GM18508 (cell line): ENCODE measurements around the gene CADM1.

Experiments used
- ATAC-seq: cut with Tn5 transposase; IDR thresholded peaks from one replicate; pipeline ENCODE4 v1.9.1; 2021; ENCODE audit warnings: moderate number of reproducible peaks; ENCODE audit not compliant: insufficient read depth, unreplicated experiment

CADM1 gene

DNA sequence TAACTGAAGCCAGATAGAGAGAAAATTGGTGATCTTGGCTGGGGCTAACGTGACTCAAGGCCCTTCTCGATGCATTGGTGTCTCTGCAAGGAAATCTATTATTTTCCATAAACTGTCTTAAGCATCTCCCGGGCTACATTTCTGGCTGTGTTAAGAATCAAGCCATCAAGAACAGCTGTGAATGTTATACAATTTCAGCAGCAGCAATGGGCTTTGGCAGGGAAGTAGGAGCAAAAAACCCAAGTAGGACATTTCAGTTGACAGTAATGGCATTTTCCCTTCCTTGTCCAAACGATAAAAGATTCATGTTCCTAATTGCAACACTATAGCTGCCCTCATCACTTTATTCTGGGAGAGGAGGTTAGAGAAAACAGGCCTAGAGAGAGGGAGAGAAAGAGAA is 335.0 kb downstream of the CADM1 start:
- ATAC-seq: no peak

DNA sequence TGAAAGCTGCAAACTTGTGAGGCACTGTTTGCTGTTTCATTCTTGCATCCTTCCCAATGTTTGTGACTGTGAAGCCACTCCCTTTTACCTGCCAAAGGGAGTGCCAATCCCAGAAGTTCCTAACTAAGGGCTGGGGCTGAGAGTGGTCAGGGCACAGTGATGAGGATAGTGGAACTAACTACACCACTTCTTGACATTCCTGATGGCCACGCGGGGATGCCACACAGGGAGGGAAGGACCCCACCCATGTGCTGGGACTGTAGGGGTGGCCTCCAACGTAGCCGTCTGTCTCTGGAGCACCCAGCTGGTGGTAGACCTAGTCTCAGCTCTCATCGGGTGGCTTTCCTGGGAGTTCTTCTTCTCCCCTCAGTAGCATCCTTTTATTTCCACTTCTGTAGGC is 335.5 kb downstream of the CADM1 start:
- no peak for ATAC-seq

DNA sequence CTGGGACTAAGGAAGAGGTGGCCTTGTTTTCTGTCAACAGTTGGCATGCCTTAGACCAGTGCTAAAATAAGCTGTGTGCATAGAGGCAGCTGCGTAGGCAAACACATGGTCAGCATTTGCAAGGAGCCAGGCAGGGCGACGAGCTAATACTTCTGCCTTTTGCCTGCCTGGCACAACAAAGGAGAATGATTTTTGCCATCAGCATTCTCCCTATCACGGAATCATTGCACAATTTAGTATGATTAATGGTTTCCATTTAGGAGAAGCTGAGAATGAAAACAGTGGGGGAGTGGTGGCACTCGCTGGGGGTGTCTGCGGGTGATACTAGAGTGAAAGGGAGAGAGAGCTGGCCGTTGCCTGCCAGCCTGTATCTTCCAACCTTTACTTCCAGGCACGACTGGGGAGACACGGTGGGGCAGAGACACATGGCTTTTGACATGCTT is 336.0 kb downstream of the CADM1 start:
- ATAC-seq: no peak

DNA sequence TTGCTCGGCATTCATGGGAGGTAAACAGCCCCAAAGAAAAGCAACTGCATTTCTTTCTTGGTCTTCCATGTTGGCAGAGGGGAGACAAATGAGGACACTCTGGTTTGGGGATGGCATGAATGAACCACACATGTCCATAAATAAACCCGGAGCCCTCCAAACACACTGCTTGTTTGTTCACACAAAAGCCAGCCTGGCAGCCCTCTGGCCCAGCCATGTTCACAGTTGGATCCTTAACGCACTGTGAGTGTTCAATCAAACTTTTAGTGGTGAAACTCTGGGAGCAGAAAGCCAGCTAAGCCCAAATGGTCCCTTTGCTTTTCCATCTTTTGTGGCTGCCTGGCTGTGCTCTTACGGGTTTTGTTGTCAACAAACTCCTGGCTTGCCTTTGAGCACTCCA is 336.8 kb downstream of the CADM1 start:
- ATAC-seq: no peak

DNA sequence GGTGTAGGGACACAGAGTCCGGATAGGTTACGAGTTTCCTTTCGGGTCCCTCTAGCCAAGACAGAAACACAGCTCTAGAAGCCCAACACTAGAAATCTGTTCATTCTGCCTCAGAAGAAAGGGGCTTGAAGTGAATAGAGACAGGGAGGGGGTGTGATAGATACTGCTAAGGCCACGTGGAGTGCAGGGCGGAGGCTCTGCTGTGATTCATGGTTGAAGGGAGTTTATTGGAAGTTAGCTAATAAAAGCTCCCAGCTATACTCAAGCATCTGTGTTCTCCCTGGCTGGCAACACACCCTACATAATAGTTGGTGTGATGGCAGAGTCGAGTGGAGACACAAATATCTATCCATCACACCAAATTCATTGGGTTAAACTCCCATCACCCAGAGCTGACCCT is 337.4 kb downstream of the CADM1 start:
- no peak for ATAC-seq

DNA sequence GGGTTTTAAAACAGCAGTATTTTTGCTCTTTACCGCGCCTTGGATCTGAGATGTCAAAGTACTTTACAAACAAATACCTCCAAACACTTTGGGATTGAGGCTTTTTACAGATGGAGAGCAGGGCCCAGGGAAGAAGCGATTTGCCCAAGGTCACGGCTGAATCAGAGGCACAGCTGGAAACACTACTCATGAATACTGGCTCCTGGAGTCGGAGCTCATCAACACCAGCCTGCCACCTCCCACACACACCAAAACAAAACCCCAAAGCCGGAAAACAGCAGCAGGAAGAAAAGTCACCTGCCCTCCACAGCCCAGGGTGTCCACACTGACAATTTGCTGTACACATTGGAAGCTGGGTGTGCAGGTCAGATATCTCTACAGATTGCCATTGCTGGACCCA is 339.4 kb downstream of the CADM1 start:
- no peak for ATAC-seq

DNA sequence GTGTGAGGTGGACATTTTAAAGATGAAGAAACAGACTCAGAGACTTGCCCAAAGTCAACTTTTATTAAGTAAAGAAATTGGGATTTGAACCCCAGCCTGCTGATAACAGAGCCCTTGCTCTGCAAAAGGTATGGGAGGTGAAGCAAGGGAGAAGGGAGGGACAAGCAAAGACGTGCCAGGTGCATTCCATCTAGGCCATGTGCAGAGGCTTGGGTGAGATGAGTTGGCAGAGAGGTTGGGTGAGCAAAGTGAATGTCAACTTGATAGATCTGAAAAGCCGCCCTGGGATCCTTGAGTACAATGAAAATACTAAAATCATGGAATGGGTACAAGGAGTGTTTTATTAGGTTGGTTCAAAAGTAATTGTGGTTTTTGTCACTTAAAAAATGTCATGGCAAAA is 341.3 kb downstream of the CADM1 start:
- ATAC-seq: no peak

DNA sequence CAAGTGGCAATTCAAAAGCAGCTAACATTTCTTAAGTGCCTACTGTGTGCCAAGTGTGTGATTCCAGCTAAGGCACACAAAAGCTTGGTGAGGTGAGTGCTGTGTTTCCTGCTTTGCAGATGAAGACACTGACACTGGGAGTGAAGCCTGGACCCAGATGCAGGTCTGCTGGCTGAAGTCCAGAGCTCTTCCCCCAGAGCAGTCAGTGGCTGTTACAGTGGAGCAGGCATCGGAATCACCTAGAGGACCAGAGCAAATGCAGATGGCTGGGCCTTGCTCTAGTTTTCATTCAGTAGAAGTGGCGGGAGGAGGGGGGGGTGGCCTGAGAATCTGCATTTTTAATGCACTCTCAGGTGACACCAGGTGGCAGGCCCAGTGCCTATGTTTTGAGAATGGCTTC is 342.3 kb downstream of the CADM1 start:
- ATAC-seq: no peak

DNA sequence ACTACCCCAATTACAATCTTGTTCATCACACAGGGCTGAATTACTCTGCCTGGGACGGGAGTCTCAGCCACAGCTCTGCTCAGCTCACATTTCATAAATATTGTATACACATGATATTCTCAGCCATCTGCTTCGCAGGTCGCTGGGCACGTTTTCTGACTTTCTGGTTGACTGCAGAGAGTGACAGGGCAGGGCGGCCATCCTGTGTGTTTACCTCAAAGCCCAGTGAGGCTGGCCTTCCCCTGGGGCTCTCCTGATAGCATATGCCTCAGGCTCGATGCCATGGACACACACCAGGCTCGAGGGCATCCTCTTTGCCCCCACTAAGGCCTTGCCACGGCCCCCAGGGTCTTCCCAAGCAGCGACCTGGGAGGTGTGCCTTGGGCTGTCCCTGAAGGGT is 345.0 kb downstream of the CADM1 start:
- no peak for ATAC-seq

DNA sequence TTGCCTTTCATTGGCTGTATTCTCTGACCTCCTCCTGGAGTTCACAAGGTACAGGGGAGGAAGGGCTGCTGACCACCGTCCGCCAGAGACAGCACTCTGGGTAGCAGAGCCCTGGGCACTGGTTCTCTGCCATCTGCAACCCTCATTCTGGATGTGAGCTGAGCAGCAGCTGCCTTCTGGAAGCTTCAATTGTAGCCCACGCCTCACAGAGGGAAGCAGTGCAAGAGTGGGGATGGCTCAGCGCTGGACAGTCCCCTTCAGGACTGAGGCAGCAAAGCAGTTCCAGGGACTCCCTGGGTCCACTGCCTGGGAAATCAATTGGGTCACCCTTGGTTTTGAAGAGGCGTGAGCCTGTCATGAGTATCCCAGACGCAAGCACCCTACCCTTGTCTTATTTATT is 346.2 kb downstream of the CADM1 start:
- no peak for ATAC-seq

DNA sequence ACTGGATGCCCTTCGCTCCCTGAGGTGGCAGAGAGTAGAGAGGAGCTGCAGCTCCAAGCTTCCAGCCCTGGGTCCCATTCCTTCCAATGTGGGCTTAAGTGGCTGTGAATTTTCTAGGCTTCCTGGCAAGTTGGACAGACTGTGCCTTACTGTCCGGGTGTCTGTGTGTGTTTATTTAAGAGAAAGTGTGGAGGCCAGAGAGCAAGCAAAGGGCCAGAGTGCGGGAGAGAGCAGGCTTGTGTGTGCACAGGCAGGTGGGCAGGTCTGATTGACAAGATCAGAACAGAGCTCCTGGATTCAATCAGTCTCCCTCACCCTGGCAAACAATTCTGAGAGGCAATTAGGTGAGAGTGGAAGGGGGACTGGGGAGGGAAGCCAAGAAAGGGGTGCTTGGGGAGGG is 347.0 kb downstream of the CADM1 start:
- no peak for ATAC-seq

DNA sequence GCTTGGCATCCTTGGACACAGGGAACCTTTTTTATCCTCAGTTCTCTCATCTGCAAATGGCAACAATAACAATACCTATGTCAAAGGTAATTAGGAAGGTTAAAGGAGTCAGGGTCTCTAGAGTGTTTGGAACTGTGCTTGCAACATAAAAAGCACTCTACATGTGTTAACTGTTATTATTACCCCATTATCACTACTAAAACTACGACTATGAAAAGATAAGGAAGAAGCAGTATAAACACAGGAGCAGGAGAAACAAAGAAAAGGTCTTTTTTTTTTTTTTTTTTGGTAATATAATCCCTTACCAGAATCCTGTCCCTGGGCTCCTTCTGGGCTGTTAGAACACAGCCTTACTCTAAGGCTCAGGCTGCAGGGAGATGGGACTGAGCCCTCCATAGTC is 348.2 kb downstream of the CADM1 start:
- no peak for ATAC-seq

DNA sequence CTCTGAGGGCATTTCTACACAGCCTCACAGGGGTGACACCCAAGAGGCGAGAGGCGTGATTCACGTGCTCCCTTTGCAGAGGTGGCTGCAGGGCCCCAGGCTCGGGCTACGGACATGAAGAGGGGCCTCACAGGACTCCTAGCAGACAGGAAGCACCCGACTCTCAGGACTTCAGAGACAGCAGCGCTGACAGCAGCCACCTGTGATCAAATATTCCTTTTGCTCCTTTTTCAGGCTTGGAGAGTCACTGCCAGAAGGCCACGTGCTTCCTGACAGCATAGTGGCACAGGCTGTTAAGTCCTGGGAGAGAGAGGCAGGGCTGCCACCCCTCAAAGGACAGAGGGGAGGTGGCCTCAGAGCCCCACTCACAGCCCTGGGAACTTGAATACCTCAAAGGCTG is 348.9 kb downstream of the CADM1 start:
- ATAC-seq: no peak

DNA sequence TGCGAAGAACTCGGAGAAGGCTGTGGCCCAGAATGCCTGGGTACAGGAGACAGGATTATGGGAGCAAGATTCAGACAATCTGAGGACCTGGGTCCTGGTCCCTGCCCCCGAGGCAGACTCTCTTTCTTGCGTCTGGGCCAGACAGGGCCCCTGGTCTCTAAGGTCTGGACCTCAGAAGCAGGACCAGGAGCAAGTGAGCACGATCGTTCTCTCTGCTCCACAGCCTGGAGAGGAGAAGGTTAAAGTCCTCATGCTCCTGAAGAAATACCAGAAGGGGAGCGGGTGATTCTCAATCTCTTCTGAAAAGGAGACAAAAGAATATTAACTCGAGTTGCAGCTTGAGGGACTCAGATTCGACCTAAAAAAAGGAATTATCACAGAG is 349.9 kb downstream of the CADM1 start:
- no peak for ATAC-seq

DNA sequence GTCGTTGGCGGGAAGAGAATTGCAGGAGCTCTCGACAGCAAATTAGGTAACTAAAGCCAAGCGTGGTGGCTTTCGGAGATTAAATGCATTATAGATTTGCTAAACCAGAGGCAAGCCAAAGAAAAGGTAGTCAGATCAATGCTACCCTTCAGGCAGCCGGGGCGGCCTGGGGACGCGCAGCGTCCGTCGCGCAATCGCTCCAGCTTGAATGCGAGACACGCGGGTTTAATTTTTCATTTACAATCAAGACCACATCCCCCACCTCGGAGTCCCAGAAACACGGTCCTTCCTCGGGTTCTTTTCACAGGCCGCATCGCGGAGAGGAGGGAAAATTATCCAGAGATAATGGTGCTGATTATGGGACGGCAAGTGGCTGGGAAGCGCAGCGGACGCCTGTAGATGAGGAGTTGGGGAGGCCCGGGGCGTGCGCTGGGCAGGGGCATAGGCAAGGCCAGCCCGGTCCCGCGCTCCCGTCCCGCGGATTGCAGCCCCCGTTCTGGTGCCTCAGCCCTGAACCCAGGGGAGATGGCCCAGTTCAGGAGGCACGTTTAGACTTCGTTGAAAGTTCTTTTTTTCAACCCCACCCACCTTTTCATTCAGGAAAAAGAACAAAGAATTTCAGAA is 350.4 kb downstream of the CADM1 start:
- ATAC-seq: no peak

DNA sequence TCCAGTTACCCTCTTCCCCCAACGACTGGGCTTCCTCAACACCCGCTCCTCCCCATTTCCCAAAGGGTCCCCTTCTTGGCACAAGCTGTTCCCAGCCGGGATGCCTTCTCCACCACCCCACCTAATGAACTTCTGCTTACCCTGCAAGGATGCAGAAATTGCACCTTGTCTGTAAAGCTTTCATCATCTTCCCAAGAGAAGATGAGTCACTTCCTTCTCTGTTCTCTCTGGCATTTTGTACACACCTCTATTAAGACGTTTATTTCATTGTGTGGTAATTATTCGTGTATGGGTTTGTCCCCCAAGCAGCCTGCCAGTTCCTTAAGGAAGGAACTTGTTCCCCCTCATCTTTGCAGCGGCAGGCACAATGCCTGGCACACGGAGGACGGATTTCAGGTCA is 351.1 kb downstream of the CADM1 start:
- no peak for ATAC-seq

DNA sequence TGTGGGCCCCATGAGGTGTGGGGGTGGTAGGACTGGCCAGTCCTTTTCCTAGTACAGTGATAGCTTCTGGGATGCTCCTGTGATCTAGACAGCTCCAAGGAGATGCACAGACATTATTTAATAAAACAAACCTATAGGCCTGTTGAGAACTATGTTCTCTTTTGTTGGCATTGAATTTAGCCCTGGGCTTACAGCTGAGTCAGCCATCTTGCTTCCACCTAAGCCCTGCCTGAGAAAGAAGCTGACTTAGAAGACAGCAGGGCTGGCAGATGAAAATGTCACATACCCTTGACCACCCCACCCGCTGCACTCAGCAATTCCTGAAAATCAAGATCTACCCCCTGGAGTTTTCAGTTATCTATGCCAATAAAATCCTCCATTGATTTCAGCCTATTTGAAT is 353.2 kb downstream of the CADM1 start:
- no peak for ATAC-seq

DNA sequence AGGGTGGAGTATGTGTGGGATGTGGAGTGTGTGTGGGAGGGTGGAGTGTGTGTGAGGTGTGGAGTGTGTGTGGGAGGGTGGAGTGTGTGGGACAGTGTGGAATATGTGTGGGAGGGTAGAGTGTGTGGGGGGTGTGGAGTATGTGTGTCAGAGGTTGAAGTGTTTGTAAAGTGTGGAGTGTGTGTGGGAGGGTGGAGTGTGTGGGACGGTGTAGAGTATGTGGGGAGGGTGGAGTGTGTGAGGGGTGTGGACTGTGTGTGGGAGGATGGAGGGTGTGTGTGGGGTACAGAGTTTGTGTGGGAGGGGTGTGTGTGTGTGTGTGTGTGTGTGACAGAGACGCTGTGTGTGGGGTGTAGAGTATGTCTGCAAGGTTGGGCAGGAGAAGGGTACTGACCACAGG is 355.5 kb downstream of the CADM1 start:
- no peak for ATAC-seq

DNA sequence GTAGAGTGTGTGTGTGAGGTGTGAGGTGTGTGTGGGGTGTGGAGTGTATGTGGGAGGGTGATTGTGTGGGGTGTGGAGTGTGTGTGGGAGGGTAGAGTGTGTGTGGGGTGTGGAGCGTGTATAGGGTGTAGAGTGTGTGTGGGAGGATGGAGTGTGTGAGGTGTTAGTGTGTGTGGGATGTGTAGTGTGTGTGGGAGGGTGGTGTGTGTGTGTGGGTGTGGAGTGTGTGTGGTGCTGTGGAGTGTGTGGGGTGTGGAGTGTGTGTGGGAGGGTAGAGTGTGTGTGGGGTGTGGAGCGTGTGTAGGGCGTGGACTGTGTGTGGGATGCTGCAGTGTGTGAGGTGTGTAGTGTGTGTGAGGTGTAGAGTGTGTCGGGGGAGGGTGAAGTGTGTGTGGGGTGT is 356.1 kb downstream of the CADM1 start:
- ATAC-seq: no peak

DNA sequence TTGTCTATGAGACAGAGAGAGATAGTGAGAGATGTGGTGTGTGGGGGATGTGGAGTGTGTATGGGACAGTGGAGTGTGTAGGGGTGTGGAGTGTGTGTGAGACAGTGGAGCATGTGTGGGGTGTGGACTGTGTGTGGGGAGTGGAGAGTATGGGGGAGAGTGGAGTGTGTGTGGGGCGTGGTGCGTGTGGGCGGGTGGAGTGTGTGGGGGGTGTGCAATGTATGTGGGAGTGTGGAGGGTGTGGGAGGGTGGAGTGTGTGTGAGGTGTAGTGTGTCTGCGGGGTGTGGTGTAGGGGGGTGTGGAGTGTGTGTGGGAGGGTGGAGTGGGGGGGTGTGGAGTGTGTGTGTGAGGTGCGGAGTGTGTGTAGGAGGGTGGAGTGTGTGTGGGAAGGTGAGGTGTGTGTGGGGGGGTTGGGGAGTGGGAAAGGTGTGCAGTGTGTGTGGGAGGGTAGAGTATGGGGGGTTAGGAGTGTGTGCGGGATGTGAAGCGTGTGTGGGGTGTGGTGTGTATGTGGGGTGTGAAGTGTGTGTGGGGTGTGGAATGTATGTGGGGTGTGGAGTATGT is 356.9 kb downstream of the CADM1 start:
- no peak for ATAC-seq

DNA sequence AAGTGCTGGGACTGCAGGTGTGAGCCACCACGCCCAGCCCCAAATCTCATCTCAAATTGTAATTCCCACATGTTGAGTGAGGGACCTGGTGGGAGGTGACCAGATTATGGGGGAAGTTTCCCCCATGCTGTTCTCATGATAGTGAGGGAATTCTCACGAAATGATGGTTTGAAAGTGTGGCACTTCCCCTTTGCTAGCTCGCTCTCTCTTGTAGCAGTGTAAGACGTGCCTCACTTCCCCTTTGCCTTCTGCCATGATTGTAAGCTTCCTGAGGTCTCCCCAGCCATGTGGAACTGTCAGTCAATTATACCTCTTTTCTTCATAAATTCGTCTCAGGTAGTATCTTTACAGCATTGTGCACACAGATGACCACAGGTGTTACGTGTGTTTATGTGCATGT is 357.8 kb downstream of the CADM1 start:
- no peak for ATAC-seq

DNA sequence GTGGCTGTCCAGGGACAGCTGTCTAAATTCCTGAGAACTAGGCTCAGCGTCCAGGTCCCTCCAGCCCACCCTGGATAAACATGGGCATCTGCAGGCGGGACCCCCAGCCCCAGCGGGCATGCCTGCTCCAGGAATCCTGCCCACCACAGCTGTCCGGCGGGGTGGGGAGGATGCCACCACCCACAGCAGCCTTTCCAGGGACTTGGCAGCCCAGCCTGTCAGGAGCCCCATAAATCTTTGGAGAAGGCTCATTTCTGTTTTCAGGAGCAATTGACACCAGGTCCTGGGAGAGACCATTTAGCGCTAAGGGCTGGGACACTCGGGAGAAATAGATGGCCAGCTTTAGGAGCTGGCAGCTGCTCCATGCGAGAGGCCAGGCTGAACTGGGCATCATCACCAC is 358.9 kb downstream of the CADM1 start:
- ATAC-seq: no peak

DNA sequence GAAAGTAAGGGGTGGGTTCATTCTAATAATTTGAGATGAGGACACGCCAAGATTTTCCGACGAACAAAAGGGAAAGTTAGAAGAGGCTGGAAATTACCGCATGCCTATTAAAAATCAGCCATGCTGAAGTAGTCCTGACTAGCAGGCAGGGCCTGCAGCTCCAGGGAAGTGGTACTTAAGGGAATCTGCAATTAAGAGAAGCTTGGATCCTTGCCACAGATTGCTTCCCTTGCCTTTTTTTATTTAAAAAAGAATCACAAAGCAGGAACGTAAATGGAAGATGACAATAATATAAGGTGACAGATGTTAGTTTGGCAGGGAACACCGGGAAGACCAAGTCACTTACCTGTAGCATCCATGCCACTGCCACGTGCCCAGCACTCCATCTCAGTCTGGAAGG is 359.3 kb downstream of the CADM1 start:
- ATAC-seq: no peak
